ENCODE data around the gene CABP4. TPM values are rescaled to one million over a fixed set of nuclear protein-coding genes. Genes with fewer than 3 reads are reported as not detected.
"Not testable (repeated sequence)": the region's sequence is repeated elsewhere in the genome, so short reads cannot be mapped to it uniquely, and the experiment has no call there.

Gene CABP4
- total RNA-seq, 1 donor = not detected

DNA sequence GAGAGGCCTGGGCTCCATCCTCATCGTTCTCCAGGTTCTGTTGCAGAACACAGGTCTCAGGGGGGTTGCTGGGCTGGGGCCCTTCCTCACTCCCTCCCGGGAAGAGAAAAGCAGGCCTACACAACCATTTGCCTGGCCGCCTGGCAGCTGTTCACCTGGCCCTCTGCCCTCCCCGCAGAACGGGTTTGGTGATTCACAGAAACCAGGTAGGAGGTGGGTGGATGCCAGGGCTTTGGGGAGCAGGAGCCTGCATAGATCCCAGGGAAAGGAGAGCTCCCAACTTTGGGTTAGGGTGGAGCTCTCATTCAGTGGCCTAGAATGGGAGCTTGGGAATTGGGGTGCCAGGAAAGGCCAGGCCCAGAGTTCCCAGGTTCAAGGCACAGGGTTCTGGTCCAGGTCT lies 12.9 kb downstream of the CABP4 start:
- DNase-seq (ENCODE audit: low read depth) = no peak
- no peak for TF ChIP-seq CTCF (IDR thresholded peaks at IDR 0.05; ENCODE audit: insufficient read depth, low read depth, low read length)
- H3K4me3 ChIP-seq (ENCODE audit: low read depth, low read length) = peak overlapping the region; percentile 67

- no peak for TF ChIP-seq CTCF (IDR thresholded peaks at IDR 0.05; ENCODE audit: insufficient read depth, low read depth, low read length)
- H3K4me3 ChIP-seq (ENCODE audit: low read depth, low read length) = peak overlapping the region; percentile 67
- no peak for DNase-seq (ENCODE audit: low read depth)
Observed at GRCh38 chr11:67468456-67468758, 13.3 kb downstream of the CABP4 start.

DNA sequence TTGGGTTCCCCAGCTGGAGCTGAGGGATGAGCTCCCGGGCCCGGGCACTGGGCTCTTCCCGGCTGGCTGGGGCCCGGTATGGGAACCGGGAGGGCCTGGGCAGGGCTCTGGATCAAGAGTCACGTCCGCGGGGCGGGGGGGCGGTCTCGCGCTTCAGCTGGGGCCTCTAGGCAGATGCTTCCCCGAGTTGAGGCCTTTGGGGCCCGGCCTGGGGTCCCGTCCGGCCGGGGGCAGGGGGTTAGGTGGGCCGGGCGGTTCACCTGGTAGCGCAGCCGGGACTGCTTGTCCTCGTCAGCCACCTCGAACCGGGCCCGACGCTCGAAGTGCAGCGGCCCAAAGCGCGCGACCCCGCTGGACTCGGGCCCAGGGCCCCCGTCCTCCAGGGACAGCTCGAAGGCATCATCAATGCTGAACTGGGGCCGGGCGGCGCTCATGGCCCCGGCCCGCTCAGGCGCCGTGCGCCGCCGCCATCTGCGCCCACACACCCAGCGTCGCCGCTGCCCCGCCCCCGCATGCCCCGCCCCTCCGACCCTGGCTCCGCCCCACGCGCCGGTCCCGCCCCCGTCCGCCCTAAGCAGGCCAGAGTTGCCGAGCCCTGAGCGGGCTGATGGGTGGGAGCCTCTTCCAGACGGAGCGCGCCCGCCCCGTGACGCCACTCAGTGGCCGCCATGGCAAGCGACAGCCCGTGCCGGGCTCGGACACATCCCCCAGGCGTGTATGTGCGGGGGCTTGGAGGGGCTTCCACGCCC lies 13.8 kb downstream of the CABP4 start, which contains the start of gene TMEM134:
Gene TMEM134, minus strand, starts transcription at position 493 of the 749 bp plus-strand sequence. Its CDS starts 59 bp downstream, at position 434.
- peak within 1 kb of the TSS; percentile 67 for H3K4me3 ChIP-seq (ENCODE audit: low read depth, low read length)
- peak; percentile 92 for DNase-seq (ENCODE audit: low read depth)
- TF ChIP-seq CTCF (IDR thresholded peaks at IDR 0.05; ENCODE audit: insufficient read depth, low read depth, low read length) = peak; percentile 20

DNA sequence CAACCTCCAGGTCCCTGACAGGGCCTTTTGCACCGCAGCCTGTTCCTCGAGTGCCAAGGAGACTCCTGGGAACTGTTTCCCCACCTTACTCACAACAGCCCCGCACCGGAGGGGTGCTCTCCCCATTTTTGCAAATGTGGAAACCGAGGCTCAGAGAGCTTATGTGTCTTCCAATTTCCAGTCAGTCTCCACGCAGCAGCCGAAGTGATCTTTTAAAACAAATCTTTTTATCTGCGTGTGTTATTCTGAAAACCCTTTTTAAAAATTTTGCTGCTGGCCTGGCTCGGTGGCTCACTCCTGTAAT lies 14.3 kb downstream of the CABP4 start:
- DNase-seq (ENCODE audit: low read depth) = no peak
- peak overlapping the region; percentile 67 for H3K4me3 ChIP-seq (ENCODE audit: low read depth, low read length)
- TF ChIP-seq CTCF (IDR thresholded peaks at IDR 0.05; ENCODE audit: insufficient read depth, low read depth, low read length) = no peak

- H3K4me3 ChIP-seq (ENCODE audit: low read depth, low read length) = no peak overlapping the region
- no peak for DNase-seq (ENCODE audit: low read depth)
- TF ChIP-seq CTCF (IDR thresholded peaks at IDR 0.05; ENCODE audit: insufficient read depth, low read depth, low read length) = no peak
Observed at GRCh38 chr11:67470337-67471002, 15.3 kb downstream of the CABP4 start.

DNA sequence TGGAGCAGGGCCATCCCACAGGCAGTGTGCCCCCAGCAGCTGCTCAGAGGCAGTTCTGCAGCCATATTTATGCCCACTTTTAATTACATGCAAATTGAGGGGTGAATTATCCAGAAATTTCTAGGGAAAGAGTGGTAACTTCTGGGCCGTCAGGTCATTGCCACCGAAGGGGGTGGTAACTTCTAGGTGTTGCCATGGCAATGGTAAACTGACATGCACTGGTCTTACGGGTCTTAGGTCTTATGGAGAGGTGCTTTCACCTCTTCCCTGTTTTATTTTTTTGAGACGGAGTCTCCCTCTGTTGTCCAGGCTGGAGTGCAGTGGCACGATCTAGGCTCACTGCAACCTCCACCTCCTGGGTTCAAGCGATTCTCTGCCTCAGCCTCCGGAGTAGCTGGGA lies 17.7 kb downstream of the CABP4 start:
- no peak for DNase-seq (ENCODE audit: low read depth)
- no peak for TF ChIP-seq CTCF (IDR thresholded peaks at IDR 0.05; ENCODE audit: insufficient read depth, low read depth, low read length)
- H3K4me3 ChIP-seq (ENCODE audit: low read depth, low read length) = no peak overlapping the region

DNA sequence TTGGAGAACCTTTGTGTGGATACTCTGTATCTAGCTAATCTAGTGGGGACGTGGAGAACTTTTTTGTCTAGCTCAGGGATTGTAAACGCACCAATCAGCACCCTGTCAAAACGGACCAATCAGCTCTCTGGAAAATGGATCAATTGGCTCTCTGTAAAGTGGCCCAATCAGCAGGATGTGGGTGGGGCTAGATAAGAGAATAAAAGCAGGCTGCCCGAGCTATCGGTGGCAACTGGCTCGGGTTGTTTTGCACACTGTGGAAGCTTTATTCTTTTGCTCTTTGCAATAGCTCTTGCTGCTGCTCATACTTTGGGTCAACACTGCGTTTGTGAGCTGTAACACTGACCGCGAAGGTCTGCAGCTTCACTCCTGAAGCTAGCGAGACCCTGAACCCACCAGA lies 21.5 kb downstream of the CABP4 start:
- not testable (repeated sequence) for H3K4me3 ChIP-seq (ENCODE audit: low read depth, low read length); DNase-seq (ENCODE audit: low read depth)

DNA sequence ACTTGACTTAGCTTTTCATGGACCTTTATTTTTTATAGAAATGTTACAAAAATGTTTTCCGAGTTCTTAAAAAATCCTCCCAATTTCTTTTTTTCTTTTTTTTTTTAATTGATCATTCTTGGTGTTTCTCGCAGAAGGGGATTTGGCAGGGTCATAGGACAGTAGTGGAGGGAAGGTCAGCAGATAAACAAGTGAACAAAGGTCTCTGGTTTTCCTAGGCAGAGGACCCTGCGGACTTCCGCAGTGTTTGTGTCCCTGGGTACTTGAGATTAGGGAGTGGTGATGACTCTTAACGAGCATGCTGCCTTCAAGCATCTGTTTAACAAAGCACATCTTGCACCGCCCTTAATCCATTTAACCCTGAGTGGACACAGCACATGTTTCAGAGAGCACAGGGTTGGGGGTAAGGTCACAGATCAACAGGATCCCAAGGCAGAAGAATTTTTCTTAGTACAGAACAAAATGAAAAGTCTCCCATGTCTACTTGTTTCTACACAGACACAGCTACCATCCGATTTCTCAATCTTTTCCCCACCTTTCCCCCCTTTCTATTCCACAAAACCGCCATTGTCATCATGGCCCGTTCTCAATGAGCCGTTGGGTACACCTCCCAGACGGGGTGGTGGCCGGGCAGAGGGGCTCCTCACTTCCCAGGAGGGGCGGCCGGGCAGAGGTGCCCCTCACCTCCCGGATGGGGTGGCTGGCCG lies 22.3 kb downstream of the CABP4 start:
- not testable (repeated sequence) for H3K4me3 ChIP-seq (ENCODE audit: low read depth, low read length); DNase-seq (ENCODE audit: low read depth)

All from fibroblast of villous mesenchyme (primary cell).